Kidney epithelial cell (primary cell): ENCODE data around the gene MIXL1. TPM values are rescaled to one million over a fixed set of nuclear protein-coding genes. Genes with fewer than 3 reads are reported as not detected.
"Not testable (repeated sequence)": the region's sequence is repeated elsewhere in the genome, so short reads cannot be mapped to it uniquely, and the experiment has no call there.

Experiments used
- DNase-seq: peaks from one replicate; pipeline ENCODE4 v3.0.0-alpha.2; 2010; ENCODE audit warnings: low read depth
- H3K27me3 ChIP-seq: 2 replicates; pipeline ENCODE4 v1.6.0; 2011; ENCODE audit warnings: low read length; ENCODE audit not compliant: control insufficient read depth, insufficient read depth
- H3K36me3 ChIP-seq: 2 replicates; pipeline ENCODE4 v1.5.1; 2011; ENCODE audit warnings: low read length; ENCODE audit not compliant: control insufficient read depth, insufficient read depth
- H3K4me3 ChIP-seq: 2 replicates; pipeline ENCODE4 v1.5.1; 2011; ENCODE audit warnings: low read depth, mild to moderate bottlenecking, control low read depth, low read length
- CTCF ChIP-seq: IDR thresholded peaks from 2 replicates; pipeline ENCODE4 v1.5.1; 2011; ENCODE audit warnings: mild to moderate bottlenecking, moderate library complexity, low read length, control low read depth, inconsistent platforms; ENCODE audit not compliant: insufficient read depth, poor library complexity, severe bottlenecking
- total RNA-seq: library from RNA; depleted of rRNA; stranded (reverse); fragments of >200 nt; gene quantifications from 2 replicates; pipeline ENCODE4 v1.2.3, GENCODE V29; 2015

MIXL1 gene
- total RNA-seq, 1 donor from 2014 or later = 0.67 TPM

DNA sequence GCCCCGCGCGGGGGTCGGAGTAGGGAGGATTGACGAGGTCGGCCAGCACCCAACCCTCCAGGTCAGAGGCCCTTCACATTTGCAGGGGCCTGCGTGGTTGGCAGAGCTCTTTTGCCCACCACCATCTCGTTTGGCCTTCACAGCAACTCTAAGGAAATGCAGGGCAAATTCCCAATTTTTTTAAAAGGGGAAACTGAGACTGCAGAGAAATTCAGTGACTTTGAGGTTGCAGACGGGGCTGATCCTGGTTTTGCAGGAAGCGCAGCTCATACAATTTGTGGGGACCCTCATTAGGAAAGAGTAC, 36.5 kb upstream of the MIXL1 start:
- TF ChIP-seq CTCF = no peak

DNA sequence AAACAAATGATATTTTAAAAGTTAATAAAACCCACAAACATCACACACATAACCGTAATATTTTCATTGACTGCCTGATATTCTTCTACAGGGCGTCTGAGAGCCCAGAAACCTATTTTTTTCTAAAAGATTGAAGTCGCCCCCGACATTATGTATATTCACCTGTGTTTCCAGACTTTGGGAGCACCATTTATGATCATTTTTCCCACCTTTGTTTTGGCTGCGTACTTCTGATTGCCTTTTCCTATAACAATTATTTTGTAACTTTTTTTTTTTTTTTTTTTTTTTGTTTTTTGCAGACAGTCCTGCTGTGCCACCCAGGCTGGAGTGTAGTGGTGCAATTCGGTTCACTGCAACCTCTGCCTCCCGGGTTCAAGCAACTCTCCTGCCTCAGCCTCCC, 36.1 kb upstream of the MIXL1 start:
- Histone ChIP-seq H3K4me3 (no peak overlapping the region), H3K36me3 (no peaks in the 10 kb centered on the region), H3K27me3 (no peaks in the 10 kb centered on the region)
- TF ChIP-seq CTCF = no peak
- no peak for DNase-seq

More for the DNA sequence above, 36.5 kb upstream of the MIXL1 start:
- no peaks in the 10 kb centered on the region for H3K27me3 ChIP-seq
- no peaks in the 10 kb centered on the region for H3K36me3 ChIP-seq
- H3K4me3 ChIP-seq = peak overlapping the region; percentile 80
- DNase-seq = no peak

DNA sequence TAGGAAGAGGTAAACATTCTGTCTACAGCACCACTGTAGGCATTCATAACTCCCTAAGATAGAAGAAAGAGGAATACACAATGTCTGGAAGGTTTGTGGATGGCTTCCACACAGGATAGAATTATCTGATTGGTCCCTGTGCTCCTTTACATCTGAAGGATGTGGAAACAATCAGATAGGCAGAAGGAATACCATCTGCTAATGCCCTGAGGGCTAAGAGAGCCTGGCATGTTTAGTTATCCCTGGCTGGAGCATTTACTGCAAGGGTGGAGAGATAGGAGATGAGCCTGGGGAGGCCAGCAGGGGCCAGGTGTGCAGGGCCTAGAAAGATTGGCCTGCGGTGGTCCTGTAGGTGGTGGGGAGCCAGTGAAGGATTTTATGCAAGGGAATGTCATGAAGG, 28.3 kb upstream of the MIXL1 start:
- no peak for DNase-seq
- Histone ChIP-seq H3K4me3 (no peak overlapping the region), H3K27me3 (no peaks in the 10 kb centered on the region), H3K36me3 (no peaks in the 10 kb centered on the region)
- TF ChIP-seq CTCF = no peak

- DNase-seq = no peak
- no peak for TF ChIP-seq CTCF
- H3K36me3 ChIP-seq = no peaks in the 10 kb centered on the region
- H3K4me3 ChIP-seq = no peak overlapping the region
- H3K27me3 ChIP-seq = no peaks in the 10 kb centered on the region
Observed at GRCh38 chr1:226199971-226200370, 23.5 kb upstream of the MIXL1 start.

GRCh38 chr1:226201029-226201593, 22.4 kb upstream of the MIXL1 start:
- no peak for DNase-seq
- no peak overlapping the region for H3K4me3 ChIP-seq
- H3K36me3 ChIP-seq = no peaks in the 10 kb centered on the region
- peak; percentile 29 for TF ChIP-seq CTCF
- H3K27me3 ChIP-seq = no peaks in the 10 kb centered on the region

DNA sequence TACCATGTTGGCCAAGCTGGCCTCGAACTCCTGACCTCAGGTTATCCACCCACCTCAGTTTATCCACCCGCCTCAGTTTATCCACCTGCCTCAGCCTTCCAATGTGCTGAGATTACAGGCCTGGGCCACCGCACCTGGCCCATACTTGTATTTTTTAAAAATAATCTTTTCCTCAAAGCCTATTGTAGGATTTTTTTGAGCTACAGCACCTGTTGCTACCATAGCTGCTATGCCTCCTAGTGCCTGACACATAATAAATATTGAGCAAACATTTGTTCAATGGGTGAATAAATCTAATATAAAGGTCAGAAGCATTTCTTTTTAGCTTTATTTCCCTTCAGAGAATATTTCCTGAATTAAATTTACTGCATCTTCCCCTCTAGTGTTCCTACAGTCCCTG, 21.2 kb upstream of the MIXL1 start:
- no peak for DNase-seq
- no peaks in the 10 kb centered on the region for H3K36me3 ChIP-seq
- no peaks in the 10 kb centered on the region for H3K27me3 ChIP-seq
- H3K4me3 ChIP-seq = no peak overlapping the region
- no peak for TF ChIP-seq CTCF

DNA sequence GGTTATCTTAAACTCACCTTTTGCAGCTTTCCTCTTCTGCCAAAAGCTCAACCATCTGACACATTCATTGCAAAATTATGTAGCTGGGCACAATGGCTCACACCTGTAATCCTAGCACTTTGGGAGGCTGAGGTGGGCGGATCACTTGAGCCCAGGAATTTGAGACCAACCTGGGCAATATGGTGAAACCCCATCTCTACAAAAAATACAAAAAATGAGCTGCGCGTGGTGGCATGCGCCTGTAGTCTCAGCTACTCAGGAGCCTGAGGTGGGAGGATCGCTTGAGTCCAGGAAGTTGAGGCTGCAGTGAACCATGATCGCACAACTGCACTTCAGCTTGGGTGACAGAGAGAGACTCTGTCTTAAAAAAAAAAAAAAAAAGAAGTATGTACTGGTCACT, 20.8 kb upstream of the MIXL1 start:
- H3K36me3 ChIP-seq, H3K4me3 ChIP-seq, H3K27me3 ChIP-seq, DNase-seq: not testable (repeated sequence)
